Pulmonary artery endothelial cell (primary cell): ENCODE results near the gene ECHS1. TPM values are rescaled to one million over a fixed set of nuclear protein-coding genes. Genes with fewer than 3 reads are reported as not detected.
"Not testable (repeated sequence)": the region's sequence is repeated elsewhere in the genome, so short reads cannot be mapped to it uniquely, and the experiment has no call there.

ENCODE experiments used
- DNase-seq: peaks from one replicate; pipeline ENCODE4 v3.0.0-alpha.2; 2011; ENCODE audit warnings: low read depth, low spot score
- total RNA-seq: library from RNA; depleted of rRNA; stranded (reverse); fragments of >200 nt; gene quantifications from 2 replicates; pipeline ENCODE4 v1.2.3, GENCODE V29; 2014

ECHS1 gene
- total RNA-seq, 1 donor from 2014 or later = 60.3 TPM

- no peak for DNase-seq
Observed at GRCh38 chr10:133325440-133326222, 47.5 kb downstream of the ECHS1 start.

- no peak for DNase-seq
Observed at GRCh38 chr10:133324857-133325260, 48.3 kb downstream of the ECHS1 start.

- DNase-seq = no peak
Observed at GRCh38 chr10:133324198-133324792, 48.9 kb downstream of the ECHS1 start.

GRCh38 chr10:133322064-133322709 is 51.0 kb downstream of the ECHS1 start:
- DNase-seq = not testable (repeated sequence)

- DNase-seq = not testable (repeated sequence)
Observed at GRCh38 chr10:133320852-133321422, 52.2 kb downstream of the ECHS1 start.

GRCh38 chr10:133318494-133319127 is 54.5 kb downstream of the ECHS1 start:
- no peak for DNase-seq

GRCh38 chr10:133316732-133317131 is 56.4 kb downstream of the ECHS1 start:
- no peak for DNase-seq

GRCh38 chr10:133316266-133316665 is 56.9 kb downstream of the ECHS1 start:
- no peak for DNase-seq

- DNase-seq = no peak
Observed at GRCh38 chr10:133315847-133316246, 57.3 kb downstream of the ECHS1 start.

GRCh38 chr10:133314911-133315310 is 58.2 kb downstream of the ECHS1 start:
- DNase-seq = no peak

- DNase-seq = no peak
Observed at GRCh38 chr10:133313192-133313591, 60.0 kb downstream of the ECHS1 start.

- no peak for DNase-seq
Observed at GRCh38 chr10:133312769-133313145, 60.4 kb downstream of the ECHS1 start.

Other genes starting within 250 kb of the ECHS1 start
- gene KNDC1, start 213.1 kb downstream of the ECHS1 start, total RNA-seq = not detected in 2 replicates
- gene UTF1, start 143.1 kb downstream of the ECHS1 start, total RNA-seq = not detected in 2 replicates
- gene VENTX, start 135.5 kb downstream of the ECHS1 start, total RNA-seq = not detected in 2 replicates
- 0.33 and 0.46 TPM in 2 replicates for gene ADAM8, start 96.5 kb downstream of the ECHS1 start, total RNA-seq
- gene TUBGCP2, start 64.5 kb downstream of the ECHS1 start, total RNA-seq = 59.4 and 60.9 TPM in 2 replicates
- gene ZNF511, start 64.4 kb downstream of the ECHS1 start, total RNA-seq = 27.4 and 40.4 TPM in 2 replicates
- not detected in 2 replicates for gene CALY, start 36.5 kb downstream of the ECHS1 start, total RNA-seq
- gene PRAP1, start 26.0 kb downstream of the ECHS1 start, total RNA-seq = not detected in 2 replicates
- gene FUOM, start 15.3 kb downstream of the ECHS1 start, total RNA-seq = 9.3 and 32.9 TPM in 2 replicates
- gene PAOX, start 5.9 kb upstream of the ECHS1 start, total RNA-seq = 5.8 and 8.8 TPM in 2 replicates
- gene MTG1, start 20.8 kb upstream of the ECHS1 start, total RNA-seq = 46.0 and 56.7 TPM in 2 replicates
- gene SPRN, start 51.3 kb upstream of the ECHS1 start, total RNA-seq = not detected in 2 replicates
- 0.25 and 0.73 TPM in 2 replicates for gene SCART1, start 80.6 kb upstream of the ECHS1 start, total RNA-seq
- gene CYP2E1, start 154.0 kb upstream of the ECHS1 start, total RNA-seq = 0.13 TPM in 1 of 2 replicates, not detected in the other
- 0.21 TPM in 1 of 2 replicates, not detected in the other for gene SYCE1, start 192.2 kb upstream of the ECHS1 start, total RNA-seq